ENCODE measurements around the gene TTC34.

DNA sequence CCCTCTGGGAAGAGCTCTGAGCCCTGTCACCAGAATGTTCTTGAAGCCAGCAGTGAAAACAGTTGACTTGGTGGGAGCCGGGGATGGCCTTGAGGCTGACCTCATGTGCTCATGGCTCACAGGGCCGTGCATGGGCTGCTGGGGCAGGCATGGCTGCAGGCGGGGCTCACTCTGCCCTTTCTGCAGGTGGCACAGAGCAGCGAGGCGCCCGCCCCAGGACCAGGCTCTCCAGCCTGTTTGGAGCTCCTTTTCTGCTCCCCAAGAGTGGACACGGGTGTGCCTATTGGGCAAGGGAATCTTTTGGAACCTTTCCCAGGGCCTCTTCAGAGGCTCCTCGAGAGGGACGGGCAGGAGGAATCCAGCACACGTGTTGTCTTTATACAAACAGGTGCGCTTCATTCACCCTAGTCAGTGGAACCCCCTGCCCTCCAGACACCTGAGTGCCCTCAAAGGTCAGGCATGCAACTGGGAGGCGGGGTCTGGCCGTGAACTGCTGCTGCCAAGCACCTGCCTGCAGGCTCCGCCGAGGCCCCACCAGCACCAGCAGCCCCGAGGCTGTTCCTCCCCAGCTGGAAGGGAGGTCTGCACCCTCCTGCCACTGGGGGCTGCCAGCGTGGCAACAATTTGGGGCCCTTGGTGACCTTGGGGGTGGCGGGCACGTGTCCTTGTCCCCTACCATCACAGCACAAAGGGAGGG lies 2.6 kb upstream of the TTC34 start:
- TF ChIP-seq, protein P1, sequence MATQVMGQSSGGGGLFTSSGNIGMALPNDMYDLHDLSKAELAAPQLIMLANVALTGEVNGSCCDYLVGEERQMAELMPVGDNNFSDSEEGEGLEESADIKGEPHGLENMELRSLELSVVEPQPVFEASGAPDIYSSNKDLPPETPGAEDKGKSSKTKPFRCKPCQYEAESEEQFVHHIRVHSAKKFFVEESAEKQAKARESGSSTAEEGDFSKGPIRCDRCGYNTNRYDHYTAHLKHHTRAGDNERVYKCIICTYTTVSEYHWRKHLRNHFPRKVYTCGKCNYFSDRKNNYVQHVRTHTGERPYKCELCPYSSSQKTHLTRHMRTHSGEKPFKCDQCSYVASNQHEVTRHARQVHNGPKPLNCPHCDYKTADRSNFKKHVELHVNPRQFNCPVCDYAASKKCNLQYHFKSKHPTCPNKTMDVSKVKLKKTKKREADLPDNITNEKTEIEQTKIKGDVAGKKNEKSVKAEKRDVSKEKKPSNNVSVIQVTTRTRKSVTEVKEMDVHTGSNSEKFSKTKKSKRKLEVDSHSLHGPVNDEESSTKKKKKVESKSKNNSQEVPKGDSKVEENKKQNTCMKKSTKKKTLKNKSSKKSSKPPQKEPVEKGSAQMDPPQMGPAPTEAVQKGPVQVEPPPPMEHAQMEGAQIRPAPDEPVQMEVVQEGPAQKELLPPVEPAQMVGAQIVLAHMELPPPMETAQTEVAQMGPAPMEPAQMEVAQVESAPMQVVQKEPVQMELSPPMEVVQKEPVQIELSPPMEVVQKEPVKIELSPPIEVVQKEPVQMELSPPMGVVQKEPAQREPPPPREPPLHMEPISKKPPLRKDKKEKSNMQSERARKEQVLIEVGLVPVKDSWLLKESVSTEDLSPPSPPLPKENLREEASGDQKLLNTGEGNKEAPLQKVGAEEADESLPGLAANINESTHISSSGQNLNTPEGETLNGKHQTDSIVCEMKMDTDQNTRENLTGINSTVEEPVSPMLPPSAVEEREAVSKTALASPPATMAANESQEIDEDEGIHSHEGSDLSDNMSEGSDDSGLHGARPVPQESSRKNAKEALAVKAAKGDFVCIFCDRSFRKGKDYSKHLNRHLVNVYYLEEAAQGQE (IDR thresholded peaks at IDR 0.05; ENCODE audit: low read depth), result no peak
- TF ChIP-seq RAD21 (IDR thresholded peaks at IDR 0.05; ENCODE audit: low read depth) (no peak), POLR2AphosphoS5 (IDR thresholded peaks at IDR 0.05; ENCODE audit: low read depth, low read length) (no peak), EZH2 (IDR thresholded peaks at IDR 0.05) (no peak), POLR2A (IDR thresholded peaks at IDR 0.05; ENCODE audit: borderline replicate concordance, extremely low read depth, insufficient read depth, insufficient read length) (no peak), ELF1 (IDR thresholded peaks at IDR 0.05; ENCODE audit: borderline replicate concordance, low read depth) (no peak), ZNF274 (IDR thresholded peaks at IDR 0.05; ENCODE audit: low read depth, low read length) (no peak)
- TF ChIP-seq, protein P2, sequence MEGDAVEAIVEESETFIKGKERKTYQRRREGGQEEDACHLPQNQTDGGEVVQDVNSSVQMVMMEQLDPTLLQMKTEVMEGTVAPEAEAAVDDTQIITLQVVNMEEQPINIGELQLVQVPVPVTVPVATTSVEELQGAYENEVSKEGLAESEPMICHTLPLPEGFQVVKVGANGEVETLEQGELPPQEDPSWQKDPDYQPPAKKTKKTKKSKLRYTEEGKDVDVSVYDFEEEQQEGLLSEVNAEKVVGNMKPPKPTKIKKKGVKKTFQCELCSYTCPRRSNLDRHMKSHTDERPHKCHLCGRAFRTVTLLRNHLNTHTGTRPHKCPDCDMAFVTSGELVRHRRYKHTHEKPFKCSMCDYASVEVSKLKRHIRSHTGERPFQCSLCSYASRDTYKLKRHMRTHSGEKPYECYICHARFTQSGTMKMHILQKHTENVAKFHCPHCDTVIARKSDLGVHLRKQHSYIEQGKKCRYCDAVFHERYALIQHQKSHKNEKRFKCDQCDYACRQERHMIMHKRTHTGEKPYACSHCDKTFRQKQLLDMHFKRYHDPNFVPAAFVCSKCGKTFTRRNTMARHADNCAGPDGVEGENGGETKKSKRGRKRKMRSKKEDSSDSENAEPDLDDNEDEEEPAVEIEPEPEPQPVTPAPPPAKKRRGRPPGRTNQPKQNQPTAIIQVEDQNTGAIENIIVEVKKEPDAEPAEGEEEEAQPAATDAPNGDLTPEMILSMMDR (IDR thresholded peaks at IDR 0.05 in 2 of 3, conservative IDR thresholded peaks at IDR 0.05 in 1 of 3; ENCODE audit: borderline replicate concordance in 1 of 3, insufficient read depth in 1 of 3, low read depth in 2 of 3, low read length in 2 of 3), result no peak
- TF ChIP-seq, protein P3, sequence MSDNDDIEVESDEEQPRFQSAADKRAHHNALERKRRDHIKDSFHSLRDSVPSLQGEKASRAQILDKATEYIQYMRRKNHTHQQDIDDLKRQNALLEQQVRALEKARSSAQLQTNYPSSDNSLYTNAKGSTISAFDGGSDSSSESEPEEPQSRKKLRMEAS (IDR thresholded peaks at IDR 0.05), result no peak
- TF ChIP-seq, protein P4, sequence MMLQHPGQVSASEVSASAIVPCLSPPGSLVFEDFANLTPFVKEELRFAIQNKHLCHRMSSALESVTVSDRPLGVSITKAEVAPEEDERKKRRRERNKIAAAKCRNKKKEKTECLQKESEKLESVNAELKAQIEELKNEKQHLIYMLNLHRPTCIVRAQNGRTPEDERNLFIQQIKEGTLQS (IDR thresholded peaks at IDR 0.05), result no peak
